Coronary artery (tissue), 2 donors: ENCODE results near the gene DPH5.

Experiments
- DNase-seq: peaks from one replicate; pipeline ENCODE4 v3.0.0-alpha.2; 2017; ENCODE audit warnings: low spot score
- H3K27ac ChIP-seq, 2 donors: fragments of 200-600 bp; sonication (generic); one replicate each; pipeline ENCODE4 v1.5.1; 2016 to 2019
- H3K4me3 ChIP-seq: fragments of 200-600 bp; sonication (generic); 2 replicates; pipeline ENCODE4 v1.5.1; 2016; ENCODE audit warnings: mild to moderate bottlenecking, moderate library complexity
- TF ChIP-seq, protein P1 (sequence below): fragments of 200-600 bp; sonication (generic); IDR thresholded peaks from one replicate; pipeline ENCODE4 v1.5.1; 2019; ENCODE audit warnings: antibody characterized with exemption

Gene DPH5

GRCh38 chr1:100989306-100990077 is 36.1 kb downstream of the DPH5 start:
- no peak for DNase-seq
- TF ChIP-seq, protein P1, sequence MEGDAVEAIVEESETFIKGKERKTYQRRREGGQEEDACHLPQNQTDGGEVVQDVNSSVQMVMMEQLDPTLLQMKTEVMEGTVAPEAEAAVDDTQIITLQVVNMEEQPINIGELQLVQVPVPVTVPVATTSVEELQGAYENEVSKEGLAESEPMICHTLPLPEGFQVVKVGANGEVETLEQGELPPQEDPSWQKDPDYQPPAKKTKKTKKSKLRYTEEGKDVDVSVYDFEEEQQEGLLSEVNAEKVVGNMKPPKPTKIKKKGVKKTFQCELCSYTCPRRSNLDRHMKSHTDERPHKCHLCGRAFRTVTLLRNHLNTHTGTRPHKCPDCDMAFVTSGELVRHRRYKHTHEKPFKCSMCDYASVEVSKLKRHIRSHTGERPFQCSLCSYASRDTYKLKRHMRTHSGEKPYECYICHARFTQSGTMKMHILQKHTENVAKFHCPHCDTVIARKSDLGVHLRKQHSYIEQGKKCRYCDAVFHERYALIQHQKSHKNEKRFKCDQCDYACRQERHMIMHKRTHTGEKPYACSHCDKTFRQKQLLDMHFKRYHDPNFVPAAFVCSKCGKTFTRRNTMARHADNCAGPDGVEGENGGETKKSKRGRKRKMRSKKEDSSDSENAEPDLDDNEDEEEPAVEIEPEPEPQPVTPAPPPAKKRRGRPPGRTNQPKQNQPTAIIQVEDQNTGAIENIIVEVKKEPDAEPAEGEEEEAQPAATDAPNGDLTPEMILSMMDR, result no peak
- no peak overlapping the region for H3K27ac ChIP-seq
- no peak overlapping the region for H3K4me3 ChIP-seq

DNA sequence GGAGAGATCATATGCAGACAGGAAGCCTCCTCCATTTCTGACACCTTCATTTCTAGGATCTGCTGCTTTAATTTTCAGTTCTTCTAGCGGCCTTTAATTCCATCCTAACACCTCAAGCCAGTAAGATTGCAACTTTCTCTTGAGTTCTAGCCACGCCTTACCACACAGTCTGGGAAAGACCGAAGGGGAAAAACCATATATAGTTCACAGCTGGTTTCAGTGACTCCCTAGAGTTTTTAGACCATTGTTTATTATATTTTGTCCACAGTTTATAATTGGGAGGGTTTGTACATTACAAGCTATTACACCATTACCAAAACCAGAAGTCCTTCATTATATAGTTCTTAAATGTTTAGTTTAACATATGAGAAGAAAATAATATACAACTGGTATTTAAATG is 37.5 kb downstream of the DPH5 start:
- no peak overlapping the region for H3K4me3 ChIP-seq
- no peak overlapping the region for H3K27ac ChIP-seq
- DNase-seq, result no peak
- TF ChIP-seq, protein P1, result no peak

DNA sequence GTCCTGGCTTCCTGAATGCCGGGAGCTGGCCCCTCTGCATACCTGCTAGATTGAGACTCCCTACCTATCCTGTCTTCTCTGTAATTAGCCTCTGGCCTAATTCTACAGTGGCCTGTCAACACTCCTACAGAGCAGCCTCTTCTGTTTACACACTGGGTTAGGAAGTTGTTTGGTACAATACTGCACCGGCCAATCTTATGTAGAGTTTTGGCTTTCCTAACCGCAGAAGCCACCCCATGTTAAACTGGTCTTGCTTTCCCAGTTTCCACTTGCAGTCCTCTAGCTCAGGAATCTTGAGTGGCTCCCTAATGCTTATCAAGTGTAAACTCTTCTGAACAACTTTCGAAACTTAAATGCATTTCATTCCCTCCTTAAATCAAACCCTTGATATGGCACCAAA is 42.8 kb downstream of the DPH5 start:
- TF ChIP-seq, protein P1, result no peak
- DNase-seq, result no peak
- Histone ChIP-seq H3K4me3 (no peak overlapping the region), H3K27ac (no peak overlapping the region)

GRCh38 chr1:100979631-100980030 is 46.0 kb downstream of the DPH5 start:
- TF ChIP-seq, protein P1, result no peak
- DNase-seq, result no peak
- H3K27ac ChIP-seq, result no peak overlapping the region

GRCh38 chr1:100976936-100977335 is 48.6 kb downstream of the DPH5 start:
- no peak for DNase-seq
- H3K27ac ChIP-seq, result no peak overlapping the region
- TF ChIP-seq, protein P1, result no peak
- H3K4me3 ChIP-seq, result no peak overlapping the region

More at GRCh38 chr1:100979631-100980030, 46.0 kb downstream of the DPH5 start:
- no peak overlapping the region for H3K4me3 ChIP-seq

DNA sequence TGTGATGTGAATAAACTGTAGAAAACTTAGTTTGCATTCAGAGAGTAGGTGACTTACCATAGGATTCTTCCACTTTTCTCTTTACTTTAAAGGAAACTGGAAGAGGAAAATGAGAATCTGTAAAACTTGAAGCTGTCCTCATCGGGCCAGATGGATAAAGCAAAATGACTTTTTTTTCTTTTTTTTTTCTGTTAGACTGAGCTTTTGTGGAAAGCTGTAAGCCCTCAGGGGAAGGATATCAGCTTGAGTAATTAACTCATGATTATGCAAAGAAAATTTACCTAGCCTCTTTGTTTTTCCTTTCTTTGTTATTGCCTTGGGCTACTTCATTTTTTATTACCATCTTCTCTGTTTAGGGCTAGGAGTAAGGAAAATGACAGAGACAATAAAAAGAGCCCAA is 53.4 kb downstream of the DPH5 start:
- Histone ChIP-seq H3K4me3 (no peak overlapping the region), H3K27ac (no peak overlapping the region)
- TF ChIP-seq, protein P1, result no peak

GRCh38 chr1:100971021-100971420 is 54.6 kb downstream of the DPH5 start:
- DNase-seq, result no peak
- TF ChIP-seq, protein P1, result no peak
- no peak overlapping the region for H3K27ac ChIP-seq
- no peak overlapping the region for H3K4me3 ChIP-seq

More for the DNA sequence above, 53.4 kb downstream of the DPH5 start:
- no peak for DNase-seq
